ENCODE results near the gene PLEKHG3. TPM values are rescaled to one million over a fixed set of nuclear protein-coding genes. Genes with fewer than 3 reads are reported as not detected.

Gene PLEKHG3
- polyA plus RNA-seq, 3 donors = 6.3 to 21.6 (median 13.0) TPM

DNA sequence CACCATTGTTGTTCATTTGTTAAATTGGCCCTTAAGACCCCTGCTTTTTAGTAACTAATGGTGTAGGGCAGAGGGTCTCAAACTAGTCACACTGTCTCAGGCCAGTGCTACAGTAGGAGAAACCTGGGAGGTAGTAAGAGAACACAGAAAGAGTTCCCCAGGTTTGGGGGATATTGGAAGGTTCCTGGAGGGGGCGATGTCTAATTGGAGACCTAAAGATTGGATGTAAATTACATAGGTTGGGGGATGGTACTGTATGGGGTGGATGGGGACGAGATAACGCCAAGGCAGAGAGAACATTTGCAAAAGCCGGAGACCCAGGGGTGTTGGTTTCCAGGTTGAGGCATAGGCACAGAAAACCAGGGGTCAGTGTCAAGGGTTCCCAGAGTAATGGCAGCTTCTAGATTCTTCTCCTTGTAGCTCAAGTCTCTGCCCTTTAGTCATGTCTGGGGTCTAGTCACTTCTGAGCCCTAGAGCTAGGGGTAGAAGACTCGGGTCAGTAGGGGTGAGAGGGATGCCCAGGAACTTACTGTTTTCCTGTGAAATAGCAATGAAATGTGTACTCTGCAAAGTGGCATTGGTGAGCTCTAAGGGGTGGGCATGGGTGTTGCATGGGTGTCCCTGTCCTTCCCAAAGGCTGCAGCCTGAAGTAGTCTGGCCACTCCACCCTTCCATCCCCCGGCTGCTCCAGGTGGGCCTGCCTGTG is 21.8 kb downstream of the PLEKHG3 start:
- Histone ChIP-seq H4K20me1 (ENCODE audit: insufficient read depth, low read length) (peaks cover 19% of the 10 kb centered on the region), H3K9me3 (replicated peaks in 1 of 2; ENCODE audit: control insufficient read depth in 1 of 2, insufficient read depth in 1 of 2, low read length in 2 of 2) (no peaks in the 10 kb centered on the region), H3K27me3 (ENCODE audit: control insufficient read depth in 2 of 2, insufficient read depth in 2 of 2, low read length in 2 of 2) (no peaks in the 10 kb centered on the region), H3K4me1 (ENCODE audit: control insufficient read depth in 1 of 2, insufficient read depth in 2 of 2, low read length in 2 of 2) (peaks cover 29 to 33% of the 10 kb centered on the region in 2 donors), H2AFZ (ENCODE audit: insufficient read depth, low read depth, low read length, poor library complexity, severe bottlenecking) (no peak overlapping the region), H3K36me3 (replicated peaks in 1 of 2; ENCODE audit: control insufficient read depth in 1 of 2, insufficient read depth in 2 of 2, low read length in 2 of 2) (peaks cover 28 to 35% of the 10 kb centered on the region in 2 donors), H3K79me2 (ENCODE audit: insufficient read depth, low read length) (no peaks in the 10 kb centered on the region), H3K27ac (ENCODE audit: low read depth in 1 of 2, low read length in 2 of 2) (no peak overlapping the region), H3K4me2 (replicated peaks; ENCODE audit: extremely low read depth, low read length, poor library complexity, severe bottlenecking) (no peak overlapping the region), H3K9ac (ENCODE audit: insufficient read depth, low read length, poor library complexity, severe bottlenecking) (no peak overlapping the region), H3K4me3 (replicated peaks in 1 of 3; ENCODE audit: low read depth in 2 of 3, low read length in 3 of 3) (no peak overlapping the region)
- intact Hi-C loops (cut with micrococcal nuclease) = no loop called here
- 95% methylated on average over 6 of the region's 6 CpGs for WGBS (ENCODE audit: insufficient coverage)
- Mint-ChIP-seq H3K4me3 (no peak overlapping the region), H3K27me3 (ENCODE audit: low read depth in 3 of 3) (peaks cover 2 to 3% (median 3%) of the 10 kb centered on the region in 3 donors), H3K9me3 (no peaks in the 10 kb centered on the region), H3K36me3 (peaks cover 44 to 62% of the 10 kb centered on the region in 2 donors), H3K4me1 (peaks cover 34% of the 10 kb centered on the region), H3K27ac (peak overlapping the region in 1 of 7 donors; percentile 43)
- no peak for DNase-seq
- TF ChIP-seq, protein P1, sequence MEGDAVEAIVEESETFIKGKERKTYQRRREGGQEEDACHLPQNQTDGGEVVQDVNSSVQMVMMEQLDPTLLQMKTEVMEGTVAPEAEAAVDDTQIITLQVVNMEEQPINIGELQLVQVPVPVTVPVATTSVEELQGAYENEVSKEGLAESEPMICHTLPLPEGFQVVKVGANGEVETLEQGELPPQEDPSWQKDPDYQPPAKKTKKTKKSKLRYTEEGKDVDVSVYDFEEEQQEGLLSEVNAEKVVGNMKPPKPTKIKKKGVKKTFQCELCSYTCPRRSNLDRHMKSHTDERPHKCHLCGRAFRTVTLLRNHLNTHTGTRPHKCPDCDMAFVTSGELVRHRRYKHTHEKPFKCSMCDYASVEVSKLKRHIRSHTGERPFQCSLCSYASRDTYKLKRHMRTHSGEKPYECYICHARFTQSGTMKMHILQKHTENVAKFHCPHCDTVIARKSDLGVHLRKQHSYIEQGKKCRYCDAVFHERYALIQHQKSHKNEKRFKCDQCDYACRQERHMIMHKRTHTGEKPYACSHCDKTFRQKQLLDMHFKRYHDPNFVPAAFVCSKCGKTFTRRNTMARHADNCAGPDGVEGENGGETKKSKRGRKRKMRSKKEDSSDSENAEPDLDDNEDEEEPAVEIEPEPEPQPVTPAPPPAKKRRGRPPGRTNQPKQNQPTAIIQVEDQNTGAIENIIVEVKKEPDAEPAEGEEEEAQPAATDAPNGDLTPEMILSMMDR (IDR thresholded peaks at IDR 0.05) = no peak

DNA sequence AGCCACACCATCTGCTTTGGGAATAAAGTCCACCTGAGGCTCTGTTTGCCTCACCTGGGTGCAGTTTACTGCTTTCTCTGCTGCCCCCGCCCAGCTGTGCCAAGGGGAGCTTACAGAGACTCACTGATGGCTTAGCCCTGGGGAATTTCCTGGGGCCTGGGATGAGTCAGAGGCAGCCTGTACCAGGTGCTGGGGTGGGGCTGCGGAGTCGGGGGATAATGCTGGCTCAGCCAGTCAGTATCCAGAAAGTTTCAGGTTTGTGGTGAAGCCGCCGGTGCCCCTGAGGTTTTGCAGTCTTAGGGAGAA is 22.3 kb downstream of the PLEKHG3 start:
- Histone ChIP-seq H3K4me1 (ENCODE audit: control insufficient read depth in 1 of 2, insufficient read depth in 2 of 2, low read length in 2 of 2) (peaks cover 24 to 28% of the 10 kb centered on the region in 2 donors), H3K27me3 (ENCODE audit: control insufficient read depth in 2 of 2, insufficient read depth in 2 of 2, low read length in 2 of 2) (no peaks in the 10 kb centered on the region), H3K4me3 (replicated peaks in 1 of 3; ENCODE audit: low read depth in 2 of 3, low read length in 3 of 3) (no peak overlapping the region), H3K9ac (ENCODE audit: insufficient read depth, low read length, poor library complexity, severe bottlenecking) (no peak overlapping the region), H3K79me2 (ENCODE audit: insufficient read depth, low read length) (no peaks in the 10 kb centered on the region), H3K36me3 (replicated peaks in 1 of 2; ENCODE audit: control insufficient read depth in 1 of 2, insufficient read depth in 2 of 2, low read length in 2 of 2) (peaks cover 33 to 40% of the 10 kb centered on the region in 2 donors), H4K20me1 (ENCODE audit: insufficient read depth, low read length) (peaks cover 19% of the 10 kb centered on the region), H2AFZ (ENCODE audit: insufficient read depth, low read depth, low read length, poor library complexity, severe bottlenecking) (no peak overlapping the region), H3K4me2 (replicated peaks; ENCODE audit: extremely low read depth, low read length, poor library complexity, severe bottlenecking) (no peak overlapping the region), H3K27ac (ENCODE audit: low read depth in 1 of 2, low read length in 2 of 2) (no peak overlapping the region), H3K9me3 (replicated peaks in 1 of 2; ENCODE audit: control insufficient read depth in 1 of 2, insufficient read depth in 1 of 2, low read length in 2 of 2) (no peaks in the 10 kb centered on the region)
- peaks cover 2 to 5% (median 3%) of the 10 kb centered on the region in 3 donors for H3K27me3 Mint-ChIP-seq (ENCODE audit: low read depth in 3 of 3)
- H3K4me3 Mint-ChIP-seq = no peak overlapping the region
- H3K4me1 Mint-ChIP-seq = peaks cover 29% of the 10 kb centered on the region
- peak in 1 of 3 donors; percentile 22 for DNase-seq
- intact Hi-C loops (cut with micrococcal nuclease) = no loop called here
- H3K9me3 Mint-ChIP-seq = no peaks in the 10 kb centered on the region
- peaks cover 49 to 63% of the 10 kb centered on the region in 2 donors for H3K36me3 Mint-ChIP-seq
- TF ChIP-seq, protein P1 (IDR thresholded peaks at IDR 0.05) = no peak
- no peak overlapping the region for H3K27ac Mint-ChIP-seq
- 89% methylated on average over 1 of the region's 5 CpGs for WGBS (ENCODE audit: insufficient coverage)

All from CD14-positive monocyte (primary cell).